ENCODE data around the gene ZNF526.

ZNF526 gene

DNA sequence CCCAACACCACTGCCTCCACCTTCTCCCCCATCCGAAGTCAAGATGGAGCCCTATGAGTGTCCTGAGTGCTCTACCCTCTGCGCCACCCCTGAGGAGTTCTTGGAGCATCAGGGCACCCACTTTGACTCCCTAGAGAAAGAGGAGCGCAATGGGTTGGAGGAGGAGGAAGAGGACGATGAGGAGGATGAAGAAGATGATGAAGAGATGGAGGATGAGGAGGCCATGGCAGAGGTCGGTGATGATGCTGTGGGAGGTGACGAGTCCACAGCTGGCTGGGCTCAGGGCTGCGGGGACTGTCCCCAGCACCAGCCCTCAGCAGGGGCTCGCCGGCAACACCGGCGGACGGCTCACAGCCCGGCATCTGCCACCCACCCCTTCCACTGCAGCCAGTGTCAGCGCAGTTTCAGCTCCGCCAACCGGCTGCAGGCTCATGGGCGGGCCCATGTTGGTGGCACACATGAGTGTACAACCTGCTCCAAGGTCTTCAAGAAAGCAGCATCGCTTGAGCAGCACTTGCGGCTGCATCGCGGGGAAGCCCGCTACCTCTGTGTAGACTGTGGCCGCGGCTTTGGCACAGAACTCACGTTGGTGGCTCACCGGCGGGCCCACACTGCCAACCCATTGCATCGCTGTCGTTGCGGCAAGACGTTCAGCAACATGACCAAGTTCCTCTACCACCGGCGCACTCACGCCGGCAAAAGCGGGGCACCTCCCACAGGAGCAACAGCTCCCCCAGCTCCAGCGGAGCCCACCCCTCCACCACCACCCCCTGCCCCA lies 5.0 kb downstream of the ZNF526 start:
- DNase-seq (ENCODE audit: low read depth): no peak

DNA sequence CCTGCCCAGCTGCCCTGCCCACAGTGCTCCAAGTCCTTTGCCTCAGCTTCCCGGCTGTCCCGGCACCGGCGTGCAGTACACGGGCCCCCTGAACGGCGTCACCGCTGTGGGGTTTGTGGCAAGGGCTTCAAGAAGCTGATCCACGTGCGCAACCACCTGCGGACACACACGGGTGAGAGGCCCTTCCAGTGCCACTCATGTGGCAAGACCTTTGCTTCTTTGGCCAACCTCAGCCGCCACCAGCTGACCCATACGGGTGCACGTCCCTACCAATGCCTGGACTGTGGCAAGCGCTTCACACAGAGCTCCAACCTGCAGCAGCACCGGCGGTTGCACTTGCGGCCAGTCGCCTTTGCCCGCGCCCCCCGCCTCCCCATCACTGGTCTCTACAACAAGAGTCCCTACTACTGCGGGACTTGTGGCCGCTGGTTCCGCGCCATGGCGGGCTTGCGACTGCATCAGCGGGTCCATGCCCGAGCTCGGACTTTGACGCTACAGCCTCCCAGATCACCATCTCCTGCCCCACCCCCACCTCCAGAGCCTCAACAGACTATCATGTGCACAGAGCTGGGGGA lies 5.7 kb downstream of the ZNF526 start:
- DNase-seq (ENCODE audit: low read depth): no peak

DNA sequence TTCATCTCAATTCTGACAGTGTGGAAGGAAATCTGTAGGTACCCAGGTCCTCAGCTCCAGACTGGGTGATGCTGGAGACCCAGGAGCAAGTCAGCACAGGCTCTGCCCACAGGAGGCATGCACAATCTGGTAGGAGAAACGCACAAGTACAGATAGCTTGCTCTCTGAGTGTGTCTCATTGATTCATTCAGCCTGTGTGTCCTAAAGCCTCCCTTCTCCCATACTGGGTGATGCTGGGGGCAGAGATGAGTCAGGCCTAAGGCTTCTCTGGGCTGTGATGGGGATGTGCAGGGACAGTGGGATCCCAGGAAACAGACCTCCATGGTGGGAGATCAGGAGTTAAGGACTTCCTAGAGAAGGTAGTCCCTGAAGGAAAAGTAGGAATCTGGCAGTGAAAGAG lies 6.8 kb downstream of the ZNF526 start:
- DNase-seq (ENCODE audit: low read depth): no peak

DNA sequence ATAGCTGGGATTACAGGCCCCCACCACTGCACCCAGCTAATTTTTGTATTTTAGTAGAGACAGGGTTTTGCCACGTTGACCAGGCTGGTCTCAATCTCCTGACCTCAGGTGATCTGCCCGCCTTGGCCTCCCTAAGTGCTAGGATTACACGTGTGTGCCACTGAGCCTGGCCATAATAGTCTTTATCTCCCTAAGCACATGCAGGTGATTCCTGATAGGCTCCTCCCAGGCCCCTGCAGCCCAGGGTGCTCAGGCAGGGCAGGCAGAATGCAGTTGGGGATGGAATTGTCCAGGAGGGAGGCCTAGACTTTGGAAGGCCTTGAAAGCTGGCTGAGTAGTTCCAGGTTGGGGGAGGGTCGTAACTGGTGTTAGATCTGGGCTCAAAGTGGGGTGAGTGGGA lies 8.5 kb downstream of the ZNF526 start:
- no peak for DNase-seq (ENCODE audit: low read depth)

DNA sequence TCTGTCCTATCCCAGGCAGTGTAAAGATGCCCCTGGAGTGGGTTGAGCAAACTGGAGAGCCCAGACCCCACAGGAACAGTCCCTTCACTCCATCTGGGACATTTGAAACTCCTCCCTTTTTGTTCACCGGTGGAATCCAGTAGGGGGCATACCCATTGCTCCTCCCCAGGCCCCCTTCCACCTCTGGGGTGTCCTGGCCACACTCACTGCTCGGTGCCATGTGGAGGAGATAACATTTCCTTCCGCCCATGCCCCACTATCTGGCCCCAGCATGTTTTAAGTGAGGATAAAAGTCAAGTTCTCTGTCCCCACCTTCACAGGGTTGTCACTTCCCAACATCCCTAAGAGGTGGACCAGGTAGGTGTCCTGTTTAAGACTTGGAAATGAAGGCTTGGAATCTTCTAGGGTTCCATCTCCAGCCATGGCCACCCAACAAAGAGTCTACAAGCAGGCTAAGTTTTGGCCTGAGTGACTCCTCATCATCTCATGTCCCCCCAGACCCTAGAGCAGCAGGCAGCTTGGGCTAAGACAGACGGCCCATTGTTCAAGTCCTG lies 9.3 kb downstream of the ZNF526 start:
- no peak for DNase-seq (ENCODE audit: low read depth)

DNA sequence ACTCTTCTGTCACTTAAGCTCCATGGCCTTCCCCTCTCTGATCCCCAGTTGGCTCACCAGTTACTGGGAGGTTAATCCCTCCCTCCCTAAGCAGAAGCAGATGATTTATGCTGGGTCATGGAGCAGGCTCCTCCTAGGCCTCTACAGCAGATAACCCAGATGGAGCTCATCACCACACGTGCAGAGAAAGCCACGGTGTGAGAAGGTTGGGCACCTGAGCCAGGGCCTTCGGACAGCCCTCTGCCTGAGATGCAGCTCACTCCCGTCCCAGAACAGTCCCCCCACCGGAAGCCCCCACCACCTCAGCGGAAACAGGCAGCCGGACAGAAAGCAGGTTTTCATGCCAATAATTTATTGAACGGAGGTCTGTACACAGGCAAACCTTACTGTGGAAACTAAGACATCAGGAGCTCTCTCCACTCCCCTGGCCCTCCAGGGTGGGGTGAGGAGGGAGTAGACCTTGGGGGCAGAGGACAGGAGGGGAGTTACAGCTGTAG lies 9.8 kb downstream of the ZNF526 start:
- peak; percentile 64 for DNase-seq (ENCODE audit: low read depth)

DNA sequence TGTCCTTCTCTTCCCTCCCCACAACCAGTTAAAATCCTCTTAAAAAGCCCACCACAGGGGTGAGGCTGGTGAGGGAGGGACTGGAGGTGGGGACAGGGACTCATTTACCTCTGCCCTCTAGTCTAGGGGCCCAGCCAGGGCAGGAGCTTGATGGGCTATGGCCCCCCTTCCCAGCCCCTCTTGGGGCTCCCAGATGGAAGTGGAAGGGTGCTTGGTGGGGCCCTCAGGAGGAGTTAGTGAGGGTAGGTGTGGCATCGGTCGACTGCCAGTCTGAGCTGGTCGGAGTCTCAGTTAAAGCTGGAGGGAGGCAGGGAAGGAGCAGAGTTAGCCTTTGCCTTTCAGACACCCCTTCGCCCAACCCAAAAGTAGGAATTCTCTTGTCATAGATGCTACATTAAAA lies 10.5 kb downstream of the ZNF526 start:
- DNase-seq (ENCODE audit: low read depth): no peak

DNA sequence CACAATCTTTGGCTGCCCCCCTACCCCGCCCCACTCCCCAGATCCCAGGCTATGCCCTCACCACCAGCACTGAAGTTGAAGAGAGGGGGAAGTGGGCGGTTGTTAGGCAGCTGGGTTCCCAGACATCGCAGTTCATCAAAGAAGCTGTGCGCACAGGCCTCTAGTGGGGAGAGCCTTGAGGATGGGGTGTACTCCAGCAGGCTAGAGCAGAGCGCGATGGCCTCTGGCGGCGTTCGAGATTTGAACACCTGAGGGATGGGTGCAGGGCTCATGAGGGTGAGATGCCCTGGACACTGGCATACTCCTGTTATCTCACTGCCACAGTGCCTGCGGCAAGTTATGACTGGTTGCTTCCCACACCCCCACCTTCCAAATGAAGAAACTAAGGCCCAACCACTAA lies 12.3 kb downstream of the ZNF526 start:
- no peak for DNase-seq (ENCODE audit: low read depth)

DNA sequence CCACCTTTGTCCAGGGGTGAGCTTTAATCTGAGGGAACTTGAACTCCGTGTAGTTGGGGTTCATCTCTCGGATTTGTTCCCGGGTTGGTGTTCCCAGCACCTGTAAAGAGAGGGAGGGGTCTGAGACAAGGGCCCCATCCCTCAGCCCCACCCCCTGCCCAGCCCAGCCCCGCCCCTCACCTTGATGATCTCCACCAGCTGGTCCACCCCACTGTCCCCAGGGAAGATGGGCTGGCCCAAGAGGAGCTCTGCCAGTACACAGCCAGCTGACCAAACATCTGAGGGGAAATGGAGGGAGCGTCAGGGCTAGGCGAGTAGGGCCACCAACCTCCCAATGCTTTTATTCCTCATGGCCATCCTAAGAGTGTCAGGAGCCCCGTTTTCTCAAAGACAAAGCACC lies 13.0 kb downstream of the ZNF526 start:
- DNase-seq (ENCODE audit: low read depth): no peak

DNA sequence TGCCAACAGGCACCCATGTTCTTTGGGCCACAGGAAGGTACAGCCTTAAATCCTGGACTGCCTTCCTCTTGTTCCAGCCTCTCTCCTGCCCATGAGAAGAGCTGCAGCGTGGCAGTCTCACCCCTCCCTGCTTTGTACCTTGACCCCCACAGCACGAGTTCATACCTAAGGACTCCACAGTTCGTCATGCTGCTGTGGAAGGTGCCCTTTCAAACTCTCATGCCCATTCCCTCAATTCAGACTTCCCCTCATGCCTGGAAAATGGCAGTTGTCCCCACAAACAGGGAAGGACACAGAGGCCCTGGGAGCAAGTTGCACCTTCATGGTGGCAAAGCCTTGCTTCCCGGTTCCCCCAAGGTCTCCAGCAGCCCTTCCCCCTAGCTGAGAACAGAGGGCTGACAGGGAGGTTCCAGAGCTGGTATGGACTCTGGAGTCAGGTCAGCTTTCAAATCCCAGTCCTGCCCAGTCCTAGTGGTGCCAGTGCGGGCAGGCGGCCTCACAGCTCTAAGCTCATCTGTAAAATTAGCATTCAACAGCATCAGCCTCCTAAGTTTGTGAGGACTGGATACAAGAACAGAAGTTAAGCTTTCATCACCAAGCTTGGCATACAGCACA lies 13.7 kb downstream of the ZNF526 start:
- DNase-seq (ENCODE audit: low read depth): no peak

DNA sequence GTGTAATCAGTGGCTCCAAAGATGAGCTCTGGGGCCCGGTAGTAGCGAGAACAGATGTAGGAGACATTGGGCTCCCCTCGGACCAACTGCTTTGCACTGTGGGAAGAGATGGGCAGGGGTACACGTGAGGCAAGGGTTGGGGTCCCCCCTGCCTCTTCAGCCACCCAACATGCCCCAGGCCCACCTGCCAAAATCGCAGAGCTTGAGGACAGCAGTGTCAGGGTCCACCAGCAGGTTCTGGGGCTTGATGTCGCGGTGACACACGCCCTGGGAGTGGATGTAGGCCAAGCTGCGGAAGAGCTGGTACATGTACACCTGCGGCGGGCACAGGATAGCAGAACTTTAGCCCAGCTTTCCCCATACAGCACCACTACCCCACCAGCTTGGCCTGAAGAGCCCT lies 14.3 kb downstream of the ZNF526 start:
- no peak for DNase-seq (ENCODE audit: low read depth)

DNA sequence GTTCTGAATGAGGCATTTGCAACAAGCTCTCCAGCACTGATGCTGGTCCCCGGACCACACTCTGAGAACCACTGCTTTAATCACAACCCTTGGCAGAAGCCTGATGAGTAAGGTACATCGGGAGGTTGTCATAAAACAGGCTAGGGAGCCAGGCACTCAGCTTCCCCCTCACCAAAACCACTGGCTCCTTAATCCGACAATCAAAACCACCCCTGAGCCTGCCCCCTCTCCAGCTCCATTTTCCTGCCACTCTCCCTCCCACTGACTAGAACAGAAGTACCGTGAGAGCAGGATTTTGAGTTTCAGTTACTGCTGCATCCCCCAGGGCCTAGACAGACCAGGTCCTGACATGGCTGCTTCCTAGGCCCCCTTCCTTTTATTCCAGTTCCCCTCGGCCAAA lies 15.1 kb downstream of the ZNF526 start:
- DNase-seq (ENCODE audit: low read depth): no peak

DNA sequence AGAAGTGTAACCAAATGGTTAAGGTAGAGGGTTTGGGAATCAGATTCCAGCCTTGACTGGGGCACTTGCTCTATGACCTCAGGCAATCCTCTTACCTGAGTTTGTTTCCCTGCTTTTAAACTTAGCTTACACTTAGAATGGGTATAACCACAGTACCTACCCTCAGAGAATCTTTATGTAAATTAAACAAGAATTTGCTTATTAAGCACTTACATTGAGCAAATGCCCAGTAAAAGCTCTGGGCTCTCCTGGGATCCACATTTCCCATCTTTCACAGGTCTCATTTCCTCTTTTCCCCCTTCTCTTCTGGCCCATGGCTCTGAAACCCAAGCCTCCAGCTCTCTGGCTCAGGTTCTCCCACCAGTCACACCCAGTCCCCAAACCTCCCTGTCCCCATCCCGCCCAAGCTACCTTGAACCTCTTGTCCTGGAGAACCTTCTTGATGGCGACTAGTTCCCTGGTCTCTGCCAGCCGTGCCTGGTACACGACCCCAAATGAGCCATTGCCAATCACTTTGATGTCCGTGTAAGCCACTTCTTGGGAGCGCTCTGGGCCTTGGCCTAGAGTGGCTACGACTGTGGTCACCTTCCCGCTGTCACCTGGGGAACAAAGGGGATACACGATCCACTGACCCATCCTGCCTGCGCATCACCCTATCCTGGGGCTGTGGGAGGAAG lies 19.6 kb downstream of the ZNF526 start:
- no peak for DNase-seq (ENCODE audit: low read depth)

DNA sequence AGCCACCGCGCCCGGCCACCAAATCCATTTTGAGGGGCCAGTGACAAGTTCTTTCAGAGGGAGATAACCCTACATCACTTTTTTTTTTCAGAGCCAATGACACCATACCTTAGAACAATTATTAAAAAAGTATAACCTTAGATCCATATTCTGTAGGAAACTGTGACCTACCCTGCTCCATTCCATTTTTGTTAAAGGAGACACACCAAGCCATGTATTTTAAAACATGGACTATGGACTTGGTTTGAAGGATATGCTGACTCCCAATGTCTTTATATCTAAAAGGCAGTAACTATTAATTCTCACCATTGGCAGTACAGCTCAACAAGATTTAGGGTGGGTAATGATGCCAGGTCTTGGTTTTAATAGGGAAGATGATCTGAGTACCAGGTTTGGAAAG lies 21.2 kb downstream of the ZNF526 start:
- DNase-seq (ENCODE audit: low read depth): no peak

DNA sequence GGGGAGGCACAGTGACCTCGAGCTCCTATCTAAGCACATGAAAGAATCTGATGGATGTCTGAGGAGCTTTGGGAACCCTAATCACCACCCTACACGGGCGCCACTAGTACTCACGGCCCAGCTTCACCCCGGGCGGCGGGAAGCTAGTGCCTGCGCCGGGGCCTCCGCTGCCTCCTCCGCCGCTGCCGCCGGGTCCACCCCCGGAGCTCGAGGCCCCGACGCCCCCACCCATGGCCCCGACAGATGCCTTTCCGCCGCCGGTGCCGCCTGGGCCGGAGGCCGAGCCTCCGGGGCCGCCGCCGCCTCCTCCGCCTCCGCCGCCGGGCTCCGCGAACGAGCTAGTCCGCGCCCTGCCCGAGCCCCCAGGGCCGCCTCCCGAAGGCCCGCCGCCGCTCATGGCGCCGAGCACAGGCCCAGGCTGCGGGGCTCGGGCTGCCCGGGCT lies 22.0 kb downstream of the ZNF526 start:
- DNase-seq (ENCODE audit: low read depth): no peak

DNA sequence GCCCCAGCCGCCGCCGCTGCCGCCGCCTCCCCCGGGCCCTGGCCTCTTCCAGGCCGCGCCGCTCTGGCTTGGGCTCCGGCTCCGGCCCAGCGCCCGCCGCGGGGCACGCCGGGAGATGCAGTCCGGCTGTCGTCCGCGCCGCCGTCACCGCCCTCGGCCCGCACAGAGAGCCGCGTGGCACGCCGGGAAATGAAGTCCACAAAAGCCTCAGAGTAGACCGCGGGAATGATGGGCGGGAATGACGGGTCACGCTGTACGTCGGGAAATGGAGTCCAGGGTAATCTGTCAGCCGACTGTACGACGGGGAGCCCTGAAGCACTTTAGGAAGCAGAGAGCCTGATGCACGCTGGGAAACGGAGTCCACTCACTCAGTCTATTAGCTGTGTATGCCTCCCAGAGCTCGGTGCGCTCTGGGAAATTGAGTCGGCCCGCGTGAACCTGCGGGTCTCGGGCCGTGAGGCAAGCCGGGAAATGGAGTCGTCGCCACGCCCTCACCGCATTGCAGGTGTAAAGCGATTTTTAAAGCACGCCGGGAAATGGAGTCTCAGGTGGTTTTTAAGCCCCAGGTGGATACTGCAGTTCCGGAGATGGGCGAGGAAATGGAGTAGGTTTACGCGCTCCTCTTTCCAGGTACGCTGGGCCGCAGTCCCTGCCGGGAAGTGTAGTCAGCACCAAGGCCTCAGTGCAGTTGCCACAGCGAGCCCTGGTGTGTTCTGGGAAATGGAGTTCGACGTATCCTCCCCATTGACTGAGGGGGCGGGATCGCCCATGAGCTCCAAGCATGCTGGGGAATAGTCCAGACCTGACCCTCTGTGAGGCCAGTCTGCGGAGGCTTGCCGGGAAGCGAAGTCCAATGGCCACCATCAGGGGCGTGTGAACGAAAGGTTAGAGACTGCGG lies 22.6 kb downstream of the ZNF526 start, which contains the start of gene GSK3A:
TSS of gene GSK3A (minus strand) at position 91 of the 898 bp plus-strand sequence. CDS start 137 bp downstream, outside the sequence.
- DNase-seq (ENCODE audit: low read depth): peak; percentile 99

DNA sequence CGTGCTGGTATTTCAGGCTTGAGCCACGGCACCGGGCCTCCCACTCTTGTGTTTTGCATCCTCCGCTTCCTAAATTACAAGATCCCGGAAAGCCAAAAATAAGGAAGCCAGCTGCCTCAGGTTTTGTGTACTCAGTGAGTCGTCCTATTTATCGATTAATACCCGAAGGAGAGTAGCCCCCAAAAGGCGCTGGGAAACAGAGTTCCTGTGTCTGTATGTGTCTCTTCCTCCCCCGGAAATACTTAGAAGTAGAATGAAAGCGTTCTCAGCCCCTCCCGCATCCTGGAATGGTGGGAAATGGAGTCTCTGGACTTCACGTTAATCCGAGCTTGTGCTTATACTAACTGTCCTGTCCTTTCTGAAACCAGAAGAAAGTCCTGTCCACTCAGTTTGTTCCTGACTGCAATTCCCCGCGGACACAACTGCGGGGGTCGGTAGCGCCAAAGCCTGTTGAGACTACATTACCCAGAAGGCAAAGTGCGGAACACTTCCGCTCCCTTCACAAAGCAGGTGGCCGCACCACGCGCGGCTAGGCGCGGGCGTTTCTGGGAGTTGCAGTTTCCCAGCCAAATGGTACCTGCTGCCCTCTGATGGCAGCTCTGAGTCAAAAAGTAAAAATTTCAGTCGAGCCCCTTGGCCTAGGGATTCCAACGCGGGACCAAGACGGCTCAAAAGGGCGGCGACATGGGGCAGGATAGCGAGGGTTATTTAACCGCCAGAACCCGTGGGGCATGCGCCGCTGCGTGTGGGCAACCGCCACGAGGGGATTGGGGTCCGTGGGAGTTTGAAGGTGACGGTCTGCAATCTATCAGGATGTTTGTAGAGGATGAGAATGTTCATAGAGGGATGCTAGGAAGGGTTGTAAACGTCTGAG lies 24.5 kb downstream of the ZNF526 start:
- peak; percentile 90 for DNase-seq (ENCODE audit: low read depth)

DNA sequence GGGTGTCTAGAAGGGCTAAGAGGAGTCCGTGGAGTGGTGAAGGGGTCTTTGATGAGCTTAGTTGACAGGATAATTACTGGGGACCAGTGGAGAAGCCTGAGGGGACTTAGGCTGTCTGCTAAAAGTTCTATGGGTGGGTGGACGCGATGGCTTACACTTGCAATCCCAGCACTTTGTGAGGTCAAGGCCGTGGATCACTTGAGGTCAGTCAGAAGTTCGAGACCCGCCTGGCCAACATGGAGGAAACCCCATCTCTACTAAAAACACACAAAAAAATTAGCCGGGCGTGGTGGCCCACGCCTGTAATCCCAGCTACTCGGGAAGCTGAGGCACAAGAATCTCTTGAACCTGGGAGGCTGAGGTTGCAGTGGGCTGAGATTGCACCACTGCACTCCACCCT lies 25.1 kb downstream of the ZNF526 start:
- no peak for DNase-seq (ENCODE audit: low read depth)

DNA sequence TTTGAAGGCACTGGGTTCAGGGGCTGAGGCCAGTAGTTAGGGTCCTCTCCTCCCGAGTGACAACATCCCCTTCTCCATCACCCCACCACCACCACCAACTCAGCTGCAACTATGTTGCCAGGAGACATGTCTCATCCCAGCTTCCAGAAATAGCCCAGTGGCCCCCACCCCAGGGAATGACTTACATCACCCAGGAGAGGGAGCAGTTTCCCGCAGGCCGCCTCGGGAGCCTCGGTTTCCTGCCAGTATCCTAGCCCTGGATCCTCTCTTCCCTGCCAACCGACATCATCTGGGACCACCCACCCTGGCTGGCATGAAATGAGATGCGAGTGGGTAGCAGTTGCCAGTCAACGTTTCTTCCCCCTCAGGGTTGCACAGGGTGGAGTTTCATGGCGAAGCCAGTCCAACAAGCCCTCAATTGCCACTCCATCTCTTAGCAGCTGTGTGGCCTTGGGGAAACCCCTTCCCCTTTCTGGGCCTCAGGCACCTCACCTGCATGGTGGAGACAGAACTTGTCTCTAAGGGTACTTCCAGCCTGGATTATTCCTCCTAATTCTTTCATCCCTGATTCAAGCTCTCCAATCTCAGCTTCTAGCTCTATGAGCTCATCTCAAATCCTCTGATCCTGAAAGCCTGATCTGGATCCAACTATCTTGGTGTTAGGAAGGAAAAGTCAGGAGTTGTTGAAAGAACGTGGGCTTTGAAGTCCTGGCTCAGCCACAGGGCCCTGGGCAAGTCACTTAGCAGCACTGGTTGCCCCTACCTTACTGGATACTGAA lies 26.2 kb downstream of the ZNF526 start:
- DNase-seq (ENCODE audit: low read depth): peak; percentile 77
